ENCODE results near the gene RAD51B. TPM values are rescaled to one million over a fixed set of nuclear protein-coding genes. Genes with fewer than 3 reads are reported as not detected.

The RAD51B gene
- total RNA-seq, 1 experiment from 2014 or later: 20.0 TPM

DNA sequence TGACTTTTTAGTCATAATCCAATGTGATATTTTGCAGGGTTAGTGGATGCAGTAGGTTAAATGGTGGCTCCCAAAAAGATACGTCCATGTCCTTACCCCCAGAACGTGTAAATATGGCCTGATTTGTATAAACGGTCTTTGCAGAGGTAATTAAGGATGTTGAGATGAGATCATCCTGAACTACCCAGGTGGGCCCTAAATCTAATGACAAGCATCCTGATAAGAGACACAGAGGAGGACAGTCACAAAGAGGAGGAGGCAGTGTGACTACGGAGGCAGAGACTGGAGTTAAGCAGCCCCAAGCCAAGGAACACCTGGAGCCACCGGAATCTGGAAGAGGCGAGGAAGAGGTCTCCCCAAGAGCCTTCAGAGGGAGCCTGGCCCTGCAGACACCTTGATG, 679.9 kb downstream of the RAD51B start:
- Histone ChIP-seq H3K9me3 (ENCODE audit: control insufficient read depth in 1 of 2, insufficient read depth in 1 of 2, low read depth in 1 of 2, low read length in 2 of 2) (no peaks in the 10 kb centered on the region), H3K4me2 (ENCODE audit: low read length) (no peak overlapping the region), H3K27ac (ENCODE audit: low read depth, low read length) (no peak overlapping the region), H3K36me3 (ENCODE audit: control insufficient read depth in 1 of 2, insufficient read depth in 2 of 2, low read length in 2 of 2) (no peaks in the 10 kb centered on the region), H4K20me1 (ENCODE audit: insufficient read depth) (no peaks in the 10 kb centered on the region), H3K4me1 (ENCODE audit: control insufficient read depth in 1 of 2, insufficient read depth in 2 of 2, low read length in 2 of 2) (peaks cover 38 to 44% of the 10 kb centered on the region in 2 experiments), H3K4me3 (replicated peaks in 1 of 2; ENCODE audit: low read depth in 1 of 2, low read length in 2 of 2) (no peak overlapping the region), H3K79me2 (ENCODE audit: insufficient read depth, low read length) (no peaks in the 10 kb centered on the region), H3K27me3 (ENCODE audit: insufficient read depth, low read length) (no peaks in the 10 kb centered on the region), H3K9me2 (ENCODE audit: insufficient read depth) (no peaks in the 10 kb centered on the region), H2AFZ (ENCODE audit: low read depth, low read length, poor library complexity, severe bottlenecking) (no peak overlapping the region), H3K9ac (ENCODE audit: low read length) (no peak overlapping the region)
- intact Hi-C loops (cut with micrococcal nuclease): no loop called here
- POLR2A ChIA-PET: no interaction called here
- CTCF ChIA-PET: no interaction called here
- ATAC-seq (no peak), DNase-seq (ENCODE audit: low read depth, low spot score) (no peak)
- RAD21 ChIA-PET (ENCODE audit: low non-redundant PET in 1 of 2, low total read pairs in 2 of 2, uncharacterized antibody in 2 of 2, unreplicated experiment in 2 of 2): no interaction called here
- no peak for TF ChIP-seq FOSL1 (IDR thresholded peaks at IDR 0.05; ENCODE audit: low read depth)
- TF ChIP-seq, protein P1, sequence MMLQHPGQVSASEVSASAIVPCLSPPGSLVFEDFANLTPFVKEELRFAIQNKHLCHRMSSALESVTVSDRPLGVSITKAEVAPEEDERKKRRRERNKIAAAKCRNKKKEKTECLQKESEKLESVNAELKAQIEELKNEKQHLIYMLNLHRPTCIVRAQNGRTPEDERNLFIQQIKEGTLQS (IDR thresholded peaks at IDR 0.05): no peak
- TF ChIP-seq, protein P2, sequence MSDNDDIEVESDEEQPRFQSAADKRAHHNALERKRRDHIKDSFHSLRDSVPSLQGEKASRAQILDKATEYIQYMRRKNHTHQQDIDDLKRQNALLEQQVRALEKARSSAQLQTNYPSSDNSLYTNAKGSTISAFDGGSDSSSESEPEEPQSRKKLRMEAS (IDR thresholded peaks at IDR 0.05): no peak
- no peak for TF ChIP-seq SIN3A (IDR thresholded peaks at IDR 0.05; ENCODE audit: low read depth)
- no peak for TF ChIP-seq EGR1 (IDR thresholded peaks at IDR 0.05; ENCODE audit: low read depth)
- no peak for TF ChIP-seq CBX3 (IDR thresholded peaks at IDR 0.05; ENCODE audit: low read depth)
- TF ChIP-seq, protein P3, sequence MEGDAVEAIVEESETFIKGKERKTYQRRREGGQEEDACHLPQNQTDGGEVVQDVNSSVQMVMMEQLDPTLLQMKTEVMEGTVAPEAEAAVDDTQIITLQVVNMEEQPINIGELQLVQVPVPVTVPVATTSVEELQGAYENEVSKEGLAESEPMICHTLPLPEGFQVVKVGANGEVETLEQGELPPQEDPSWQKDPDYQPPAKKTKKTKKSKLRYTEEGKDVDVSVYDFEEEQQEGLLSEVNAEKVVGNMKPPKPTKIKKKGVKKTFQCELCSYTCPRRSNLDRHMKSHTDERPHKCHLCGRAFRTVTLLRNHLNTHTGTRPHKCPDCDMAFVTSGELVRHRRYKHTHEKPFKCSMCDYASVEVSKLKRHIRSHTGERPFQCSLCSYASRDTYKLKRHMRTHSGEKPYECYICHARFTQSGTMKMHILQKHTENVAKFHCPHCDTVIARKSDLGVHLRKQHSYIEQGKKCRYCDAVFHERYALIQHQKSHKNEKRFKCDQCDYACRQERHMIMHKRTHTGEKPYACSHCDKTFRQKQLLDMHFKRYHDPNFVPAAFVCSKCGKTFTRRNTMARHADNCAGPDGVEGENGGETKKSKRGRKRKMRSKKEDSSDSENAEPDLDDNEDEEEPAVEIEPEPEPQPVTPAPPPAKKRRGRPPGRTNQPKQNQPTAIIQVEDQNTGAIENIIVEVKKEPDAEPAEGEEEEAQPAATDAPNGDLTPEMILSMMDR (IDR thresholded peaks at IDR 0.05 in 2 of 3, conservative IDR thresholded peaks at IDR 0.05 in 1 of 3; ENCODE audit: borderline replicate concordance in 1 of 3, insufficient read depth in 1 of 3, low read depth in 2 of 3, low read length in 2 of 3): no peak
- no peak for TF ChIP-seq JUND (IDR thresholded peaks at IDR 0.05)
- TF ChIP-seq EZH2phosphoT487 (IDR thresholded peaks at IDR 0.05; ENCODE audit: borderline replicate concordance): no peak
- no peak for TF ChIP-seq EZH2 (IDR thresholded peaks at IDR 0.05)
- no peak for TF ChIP-seq ZFX (IDR thresholded peaks at IDR 0.05)
- TF ChIP-seq, protein P4, sequence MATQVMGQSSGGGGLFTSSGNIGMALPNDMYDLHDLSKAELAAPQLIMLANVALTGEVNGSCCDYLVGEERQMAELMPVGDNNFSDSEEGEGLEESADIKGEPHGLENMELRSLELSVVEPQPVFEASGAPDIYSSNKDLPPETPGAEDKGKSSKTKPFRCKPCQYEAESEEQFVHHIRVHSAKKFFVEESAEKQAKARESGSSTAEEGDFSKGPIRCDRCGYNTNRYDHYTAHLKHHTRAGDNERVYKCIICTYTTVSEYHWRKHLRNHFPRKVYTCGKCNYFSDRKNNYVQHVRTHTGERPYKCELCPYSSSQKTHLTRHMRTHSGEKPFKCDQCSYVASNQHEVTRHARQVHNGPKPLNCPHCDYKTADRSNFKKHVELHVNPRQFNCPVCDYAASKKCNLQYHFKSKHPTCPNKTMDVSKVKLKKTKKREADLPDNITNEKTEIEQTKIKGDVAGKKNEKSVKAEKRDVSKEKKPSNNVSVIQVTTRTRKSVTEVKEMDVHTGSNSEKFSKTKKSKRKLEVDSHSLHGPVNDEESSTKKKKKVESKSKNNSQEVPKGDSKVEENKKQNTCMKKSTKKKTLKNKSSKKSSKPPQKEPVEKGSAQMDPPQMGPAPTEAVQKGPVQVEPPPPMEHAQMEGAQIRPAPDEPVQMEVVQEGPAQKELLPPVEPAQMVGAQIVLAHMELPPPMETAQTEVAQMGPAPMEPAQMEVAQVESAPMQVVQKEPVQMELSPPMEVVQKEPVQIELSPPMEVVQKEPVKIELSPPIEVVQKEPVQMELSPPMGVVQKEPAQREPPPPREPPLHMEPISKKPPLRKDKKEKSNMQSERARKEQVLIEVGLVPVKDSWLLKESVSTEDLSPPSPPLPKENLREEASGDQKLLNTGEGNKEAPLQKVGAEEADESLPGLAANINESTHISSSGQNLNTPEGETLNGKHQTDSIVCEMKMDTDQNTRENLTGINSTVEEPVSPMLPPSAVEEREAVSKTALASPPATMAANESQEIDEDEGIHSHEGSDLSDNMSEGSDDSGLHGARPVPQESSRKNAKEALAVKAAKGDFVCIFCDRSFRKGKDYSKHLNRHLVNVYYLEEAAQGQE (IDR thresholded peaks at IDR 0.05; ENCODE audit: low read depth): no peak
- TF ChIP-seq POLR2AphosphoS5 (IDR thresholded peaks at IDR 0.05; ENCODE audit: low read depth, low read length): no peak
- no peak for TF ChIP-seq RAD21 (IDR thresholded peaks at IDR 0.05; ENCODE audit: low read depth)
- TF ChIP-seq, protein P5, sequence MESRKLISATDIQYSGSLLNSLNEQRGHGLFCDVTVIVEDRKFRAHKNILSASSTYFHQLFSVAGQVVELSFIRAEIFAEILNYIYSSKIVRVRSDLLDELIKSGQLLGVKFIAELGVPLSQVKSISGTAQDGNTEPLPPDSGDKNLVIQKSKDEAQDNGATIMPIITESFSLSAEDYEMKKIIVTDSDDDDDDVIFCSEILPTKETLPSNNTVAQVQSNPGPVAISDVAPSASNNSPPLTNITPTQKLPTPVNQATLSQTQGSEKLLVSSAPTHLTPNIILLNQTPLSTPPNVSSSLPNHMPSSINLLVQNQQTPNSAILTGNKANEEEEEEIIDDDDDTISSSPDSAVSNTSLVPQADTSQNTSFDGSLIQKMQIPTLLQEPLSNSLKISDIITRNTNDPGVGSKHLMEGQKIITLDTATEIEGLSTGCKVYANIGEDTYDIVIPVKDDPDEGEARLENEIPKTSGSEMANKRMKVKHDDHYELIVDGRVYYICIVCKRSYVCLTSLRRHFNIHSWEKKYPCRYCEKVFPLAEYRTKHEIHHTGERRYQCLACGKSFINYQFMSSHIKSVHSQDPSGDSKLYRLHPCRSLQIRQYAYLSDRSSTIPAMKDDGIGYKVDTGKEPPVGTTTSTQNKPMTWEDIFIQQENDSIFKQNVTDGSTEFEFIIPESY (IDR thresholded peaks at IDR 0.05; ENCODE audit: extremely low read depth, insufficient replicate concordance, low read length): no peak
- BruUV-seq (replicated peaks): no TSS peak

Data from HCT116 (cell line).